Epithelial cell of esophagus (primary cell): ENCODE measurements around the gene S100A13.

Experiments
- DNase-seq: peaks from one replicate; pipeline ENCODE4 v3.0.0; 2010; ENCODE audit warnings: low read depth
- H3K4me3 ChIP-seq: 2 replicates; pipeline ENCODE4 v1.5.1; 2011; ENCODE audit warnings: mild to moderate bottlenecking, low read length, control low read depth
- TF ChIP-seq, protein P1 (sequence below): IDR thresholded peaks from 2 replicates; pipeline ENCODE4 v1.5.1; 2011; ENCODE audit warnings: low read depth, mild to moderate bottlenecking, low read length, control low read depth, inconsistent platforms; ENCODE audit not compliant: insufficient read depth; ENCODE audit errors: missing control alignments

Gene S100A13

GRCh38 chr1:153626477-153626903, 815 bp downstream of the S100A13 start:
- peak overlapping the region; percentile 62 for H3K4me3 ChIP-seq
- TF ChIP-seq, protein P1, sequence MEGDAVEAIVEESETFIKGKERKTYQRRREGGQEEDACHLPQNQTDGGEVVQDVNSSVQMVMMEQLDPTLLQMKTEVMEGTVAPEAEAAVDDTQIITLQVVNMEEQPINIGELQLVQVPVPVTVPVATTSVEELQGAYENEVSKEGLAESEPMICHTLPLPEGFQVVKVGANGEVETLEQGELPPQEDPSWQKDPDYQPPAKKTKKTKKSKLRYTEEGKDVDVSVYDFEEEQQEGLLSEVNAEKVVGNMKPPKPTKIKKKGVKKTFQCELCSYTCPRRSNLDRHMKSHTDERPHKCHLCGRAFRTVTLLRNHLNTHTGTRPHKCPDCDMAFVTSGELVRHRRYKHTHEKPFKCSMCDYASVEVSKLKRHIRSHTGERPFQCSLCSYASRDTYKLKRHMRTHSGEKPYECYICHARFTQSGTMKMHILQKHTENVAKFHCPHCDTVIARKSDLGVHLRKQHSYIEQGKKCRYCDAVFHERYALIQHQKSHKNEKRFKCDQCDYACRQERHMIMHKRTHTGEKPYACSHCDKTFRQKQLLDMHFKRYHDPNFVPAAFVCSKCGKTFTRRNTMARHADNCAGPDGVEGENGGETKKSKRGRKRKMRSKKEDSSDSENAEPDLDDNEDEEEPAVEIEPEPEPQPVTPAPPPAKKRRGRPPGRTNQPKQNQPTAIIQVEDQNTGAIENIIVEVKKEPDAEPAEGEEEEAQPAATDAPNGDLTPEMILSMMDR, result no peak
- DNase-seq, result no peak

DNA sequence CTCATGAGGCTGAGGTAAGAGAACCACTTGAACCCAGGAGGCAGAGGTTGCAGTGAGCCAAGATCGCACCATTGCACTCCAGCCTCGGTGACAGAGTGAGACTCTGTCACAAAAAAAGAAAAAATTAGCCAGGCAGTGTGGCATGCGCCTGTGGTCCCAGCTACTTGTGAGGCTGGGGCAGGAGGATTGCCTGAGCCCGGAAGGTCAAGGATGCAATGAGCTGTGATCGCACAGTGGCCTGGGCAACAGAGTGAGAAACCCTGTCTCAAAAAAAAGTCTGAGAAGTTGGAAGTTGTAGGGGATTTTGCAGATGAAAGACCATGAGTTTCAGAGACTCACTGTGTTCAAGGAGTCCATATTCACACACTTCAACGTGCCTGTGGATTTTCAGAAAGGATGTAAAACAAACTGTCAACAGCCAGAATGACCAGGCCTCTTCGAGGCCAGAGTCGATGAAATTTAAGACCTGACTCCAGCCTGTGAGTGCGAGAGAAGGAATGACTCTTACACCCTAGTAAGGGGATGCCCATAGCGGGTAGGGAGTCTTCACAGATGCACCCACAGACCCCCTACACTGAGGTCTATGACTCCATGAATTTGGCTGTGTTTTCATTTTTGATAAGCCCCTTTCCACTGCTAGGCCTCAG, 2.2 kb downstream of the S100A13 start:
- TF ChIP-seq, protein P1, result no peak
- H3K4me3 ChIP-seq, result no peak overlapping the region
- no peak for DNase-seq

GRCh38 chr1:153623101-153623500, 4.2 kb downstream of the S100A13 start:
- no peak overlapping the region for H3K4me3 ChIP-seq
- TF ChIP-seq, protein P1, result no peak

GRCh38 chr1:153619171-153619570, 8.1 kb downstream of the S100A13 start:
- TF ChIP-seq, protein P1, result no peak
- H3K4me3 ChIP-seq, result no peak overlapping the region
- no peak for DNase-seq

More at GRCh38 chr1:153623101-153623500, 4.2 kb downstream of the S100A13 start:
- DNase-seq, result no peak

DNA sequence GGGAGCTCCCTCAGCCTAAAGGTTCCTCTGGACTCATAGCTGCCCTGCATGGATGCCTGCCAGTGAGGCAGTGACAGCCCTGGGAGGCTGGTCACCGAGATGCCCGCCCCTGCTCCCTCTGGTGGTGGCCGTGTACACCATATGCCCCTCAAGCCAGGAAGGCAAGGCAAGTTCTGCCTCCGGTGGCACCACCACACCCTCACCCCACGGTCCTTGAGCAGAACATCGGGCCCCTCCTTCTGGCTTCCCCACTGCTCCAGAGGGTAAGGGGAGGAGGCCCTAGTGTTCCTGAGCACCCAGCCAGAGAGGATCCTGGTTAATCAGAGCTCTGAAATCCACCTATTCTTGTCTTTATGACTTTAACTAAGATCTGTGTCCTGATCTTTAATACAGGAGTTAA, 9.6 kb downstream of the S100A13 start:
- H3K4me3 ChIP-seq, result no peak overlapping the region
- TF ChIP-seq, protein P1, result peak; percentile 86
- peak; percentile 86 for DNase-seq

- TF ChIP-seq, protein P1, result no peak
- DNase-seq, result peak; percentile 85
- H3K4me3 ChIP-seq, result peak overlapping the region; percentile 100
Observed at GRCh38 chr1:153616917-153617311, 10.4 kb downstream of the S100A13 start.
